ENCODE results near the gene FOXK1.

DNA sequence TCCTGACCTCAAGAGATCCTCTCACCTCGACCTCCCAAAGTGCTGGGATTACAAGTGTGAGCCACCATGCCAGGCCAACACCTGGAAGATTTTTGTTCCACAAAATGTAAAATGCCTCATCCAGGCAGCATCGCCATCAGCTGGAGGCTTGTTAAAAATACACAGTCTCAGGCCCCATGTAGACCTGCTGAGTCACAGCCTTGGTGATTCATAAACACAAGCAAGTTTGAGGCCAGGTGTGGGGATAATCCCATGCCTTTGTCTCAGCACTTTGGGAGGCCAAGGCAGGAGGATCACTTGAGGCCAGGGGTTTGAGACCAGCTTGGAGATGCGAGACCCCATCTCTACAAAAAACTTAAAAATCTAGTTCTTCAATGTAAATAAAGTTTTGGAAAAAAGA, 49.1 kb upstream of the FOXK1 start:
- TF ChIP-seq, protein P1, sequence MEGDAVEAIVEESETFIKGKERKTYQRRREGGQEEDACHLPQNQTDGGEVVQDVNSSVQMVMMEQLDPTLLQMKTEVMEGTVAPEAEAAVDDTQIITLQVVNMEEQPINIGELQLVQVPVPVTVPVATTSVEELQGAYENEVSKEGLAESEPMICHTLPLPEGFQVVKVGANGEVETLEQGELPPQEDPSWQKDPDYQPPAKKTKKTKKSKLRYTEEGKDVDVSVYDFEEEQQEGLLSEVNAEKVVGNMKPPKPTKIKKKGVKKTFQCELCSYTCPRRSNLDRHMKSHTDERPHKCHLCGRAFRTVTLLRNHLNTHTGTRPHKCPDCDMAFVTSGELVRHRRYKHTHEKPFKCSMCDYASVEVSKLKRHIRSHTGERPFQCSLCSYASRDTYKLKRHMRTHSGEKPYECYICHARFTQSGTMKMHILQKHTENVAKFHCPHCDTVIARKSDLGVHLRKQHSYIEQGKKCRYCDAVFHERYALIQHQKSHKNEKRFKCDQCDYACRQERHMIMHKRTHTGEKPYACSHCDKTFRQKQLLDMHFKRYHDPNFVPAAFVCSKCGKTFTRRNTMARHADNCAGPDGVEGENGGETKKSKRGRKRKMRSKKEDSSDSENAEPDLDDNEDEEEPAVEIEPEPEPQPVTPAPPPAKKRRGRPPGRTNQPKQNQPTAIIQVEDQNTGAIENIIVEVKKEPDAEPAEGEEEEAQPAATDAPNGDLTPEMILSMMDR (IDR thresholded peaks at IDR 0.05): peak; percentile 17; the same call in 1 of the 2 replicates
- TF ChIP-seq ZFX (IDR thresholded peaks at IDR 0.05; ENCODE audit: borderline replicate concordance): no peak

All from 22Rv1 (cell line).